Skeletal muscle tissue (tissue), 5 donors: ENCODE results near the gene STK40. TPM values are rescaled to one million over a fixed set of nuclear protein-coding genes. Genes with fewer than 3 reads are reported as not detected.

Source experiments
- H3K27ac ChIP-seq: one replicate; pipeline ENCODE4 v1.7.0; 2013; ENCODE audit warnings: mild to moderate bottlenecking, low read depth, low read length, inconsistent platforms
- H3K27me3 ChIP-seq, 3 donors: one replicate each; pipeline ENCODE4 v1.7.0; 2013; ENCODE audit warnings: low read length in 3 of 3; ENCODE audit not compliant: control insufficient read depth in 3 of 3, insufficient read depth in 3 of 3
- H3K36me3 ChIP-seq, 3 donors: one replicate each; pipeline ENCODE4 v1.7.0; 2013; ENCODE audit warnings: low read length in 3 of 3; ENCODE audit not compliant: control insufficient read depth in 3 of 3, insufficient read depth in 3 of 3
- H3K4me1 ChIP-seq, 3 donors: one replicate each; pipeline ENCODE4 v1.7.0; 2013; ENCODE audit warnings: low read length in 3 of 3, mild to moderate bottlenecking in 3 of 3; ENCODE audit not compliant: control insufficient read depth in 3 of 3, insufficient read depth in 3 of 3
- H3K4me3 ChIP-seq, 3 donors: one replicate each; pipeline ENCODE4 v1.7.0; 2013; ENCODE audit warnings: low read length in 3 of 3
- H3K9ac ChIP-seq, 3 donors: one replicate each; pipeline ENCODE4 v1.7.0; 2013; ENCODE audit warnings: low read length in 3 of 3, mild to moderate bottlenecking in 3 of 3, moderate library complexity in 2 of 3, low read depth in 1 of 3
- H3K9me3 ChIP-seq, 3 donors: one replicate each; pipeline ENCODE4 v1.7.0; 2013; ENCODE audit warnings: low read length in 3 of 3; ENCODE audit not compliant: control insufficient read depth in 3 of 3
- small RNA-seq: library from RNA; depleted of rRNA; stranded (forward); fragments of <200 nt; gene quantifications from one replicate; pipeline ENCODE3, GENCODE V24; 2014
- total RNA-seq: library from RNA; depleted of rRNA; stranded (reverse); fragments of >200 nt; gene quantifications from one replicate; pipeline ENCODE4 v1.2.3, GENCODE V29; 2014
- donor health status: Osteomylitis.

Gene STK40
- total RNA-seq, 1 donor from 2014 or later: 11.0 TPM

DNA sequence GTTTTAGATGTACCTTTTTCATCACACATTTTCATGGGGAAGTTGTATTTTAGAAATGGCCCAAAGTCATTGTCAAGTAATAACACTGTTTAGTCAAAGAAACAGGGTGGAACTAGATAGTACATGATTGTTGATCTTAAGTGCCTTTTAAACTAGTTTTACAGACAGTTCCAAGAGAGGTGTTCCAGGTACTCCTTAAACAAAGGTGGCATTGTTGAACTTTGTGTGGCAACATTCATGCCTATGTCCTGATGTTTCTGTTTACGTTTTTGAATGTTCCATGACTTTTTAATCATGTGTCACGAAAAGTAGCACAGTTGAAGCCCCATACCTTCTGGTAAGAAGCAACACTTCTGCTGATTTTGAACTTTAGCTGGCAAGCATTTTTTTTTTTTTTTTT, 88.7 kb downstream of the STK40 start:
- Histone ChIP-seq H3K9me3 (no peaks in the 10 kb centered on the region), H3K27ac (no peak overlapping the region), H3K36me3 (peaks cover 44 to 68% (median 66%) of the 10 kb centered on the region in 3 donors), H3K27me3 (no peaks in the 10 kb centered on the region), H3K9ac (no peak overlapping the region), H3K4me3 (no peak overlapping the region), H3K4me1 (peaks cover 9 to 12% (median 10%) of the 10 kb centered on the region in 3 donors)

GRCh38 chr1:36295390-36295789, 90.3 kb downstream of the STK40 start:
- Histone ChIP-seq H3K4me3 (no peak overlapping the region), H3K27ac (no peak overlapping the region), H3K9ac (no peak overlapping the region), H3K27me3 (no peaks in the 10 kb centered on the region), H3K9me3 (no peaks in the 10 kb centered on the region), H3K4me1 (peaks cover 13 to 17% (median 16%) of the 10 kb centered on the region in 3 donors), H3K36me3 (peaks cover 47 to 66% (median 63%) of the 10 kb centered on the region in 3 donors)

Small RNAs within 50 kb of the gene (small RNA-seq; reads per million reads assigned to genes)
- gene RNU4-27P (not detected), gene SNORA63C (0.39 reads per million, percentile 50 among the genes with 10 or more reads in this experiment)

Other genes starting within 250 kb of the STK40 start
- gene TRAPPC3, start 236.4 kb downstream of the STK40 start, total RNA-seq: 30.3 TPM
- gene MAP7D1, start 229.8 kb downstream of the STK40 start, total RNA-seq: 71.0 TPM
- 51.7 TPM for gene THRAP3, start 161.5 kb downstream of the STK40 start, total RNA-seq
- gene SH3D21, start 79.6 kb downstream of the STK40 start, total RNA-seq: 0.52 TPM
- 40.7 TPM for gene EVA1B, start 62.3 kb downstream of the STK40 start, total RNA-seq
- 4.2 TPM for gene LSM10, start 12.0 kb upstream of the STK40 start, total RNA-seq
- gene OSCP1, start 64.5 kb upstream of the STK40 start, total RNA-seq: 17.2 TPM
- gene MRPS15, start 78.5 kb upstream of the STK40 start, total RNA-seq: 25.1 TPM
- 3.7 TPM for gene CSF3R, start 97.0 kb upstream of the STK40 start, total RNA-seq